ENCODE measurements around the gene FNBP1. TPM values are rescaled to one million over a fixed set of nuclear protein-coding genes. Genes with fewer than 3 reads are reported as not detected.

FNBP1 gene
- total RNA-seq, 1 donor from 2014 or later: 47.1 TPM

DNA sequence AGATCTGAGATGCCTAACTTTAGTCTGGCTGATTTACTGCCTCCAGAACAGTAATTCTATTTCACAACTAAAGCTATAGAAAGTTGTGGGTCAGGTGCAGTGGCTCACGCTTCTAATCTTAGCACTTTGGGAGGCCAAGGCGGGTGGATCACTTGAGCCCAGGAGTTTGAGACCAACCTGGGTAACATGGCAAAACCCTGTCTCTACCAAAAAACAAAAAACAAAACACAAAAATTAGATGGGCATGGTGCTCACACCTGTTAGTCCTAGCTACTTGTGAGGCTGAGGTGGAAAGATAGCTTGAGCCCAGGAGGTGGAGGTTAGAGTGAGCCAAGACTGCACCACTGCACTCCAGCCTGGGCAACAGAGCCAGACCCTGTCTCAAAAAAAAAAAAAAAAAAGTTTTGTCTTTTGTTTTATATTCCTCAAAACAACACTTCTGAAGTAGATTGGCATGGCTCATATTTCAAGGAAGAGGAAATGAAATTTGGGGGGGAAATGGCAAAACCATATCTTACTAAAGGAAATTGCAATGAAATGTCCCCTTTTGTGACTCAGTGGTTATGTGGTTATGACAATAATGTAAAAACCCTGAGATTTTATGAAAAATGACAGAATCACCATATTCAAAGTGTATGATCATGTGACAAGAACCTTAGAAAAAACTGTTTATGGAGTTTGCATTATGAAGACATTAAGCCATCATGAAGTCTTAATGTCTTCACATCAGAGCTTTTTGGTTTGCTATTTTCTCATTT is 16.2 kb downstream of the FNBP1 start:
- H3K9me3 ChIP-seq: no peaks in the 10 kb centered on the region
- intact Hi-C loops (cut with DNase I): no loop called here
- DNase-seq (ENCODE audit: extremely low spot score in 2 of 2): no peak
- H3K27ac ChIP-seq: no peak overlapping the region
- no peaks in the 10 kb centered on the region for H3K36me3 ChIP-seq
- H3K27me3 ChIP-seq: no peaks in the 10 kb centered on the region
- H3K4me3 ChIP-seq: no peak overlapping the region
- H3K4me1 ChIP-seq: peaks cover 73% of the 10 kb centered on the region
- no peak for TF ChIP-seq POLR2A (IDR thresholded peaks at IDR 0.05)
- TF ChIP-seq, protein P1, sequence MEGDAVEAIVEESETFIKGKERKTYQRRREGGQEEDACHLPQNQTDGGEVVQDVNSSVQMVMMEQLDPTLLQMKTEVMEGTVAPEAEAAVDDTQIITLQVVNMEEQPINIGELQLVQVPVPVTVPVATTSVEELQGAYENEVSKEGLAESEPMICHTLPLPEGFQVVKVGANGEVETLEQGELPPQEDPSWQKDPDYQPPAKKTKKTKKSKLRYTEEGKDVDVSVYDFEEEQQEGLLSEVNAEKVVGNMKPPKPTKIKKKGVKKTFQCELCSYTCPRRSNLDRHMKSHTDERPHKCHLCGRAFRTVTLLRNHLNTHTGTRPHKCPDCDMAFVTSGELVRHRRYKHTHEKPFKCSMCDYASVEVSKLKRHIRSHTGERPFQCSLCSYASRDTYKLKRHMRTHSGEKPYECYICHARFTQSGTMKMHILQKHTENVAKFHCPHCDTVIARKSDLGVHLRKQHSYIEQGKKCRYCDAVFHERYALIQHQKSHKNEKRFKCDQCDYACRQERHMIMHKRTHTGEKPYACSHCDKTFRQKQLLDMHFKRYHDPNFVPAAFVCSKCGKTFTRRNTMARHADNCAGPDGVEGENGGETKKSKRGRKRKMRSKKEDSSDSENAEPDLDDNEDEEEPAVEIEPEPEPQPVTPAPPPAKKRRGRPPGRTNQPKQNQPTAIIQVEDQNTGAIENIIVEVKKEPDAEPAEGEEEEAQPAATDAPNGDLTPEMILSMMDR (IDR thresholded peaks at IDR 0.05): no peak

- Histone ChIP-seq H3K9me3 (no peaks in the 10 kb centered on the region), H3K27ac (no peak overlapping the region), H3K36me3 (no peaks in the 10 kb centered on the region), H3K4me3 (no peak overlapping the region), H3K4me1 (peaks cover 57% of the 10 kb centered on the region), H3K27me3 (no peaks in the 10 kb centered on the region)
- intact Hi-C loops (cut with DNase I): no loop called here
- no peak for DNase-seq (ENCODE audit: extremely low spot score in 2 of 2)
- TF ChIP-seq, protein P1 (IDR thresholded peaks at IDR 0.05): no peak
- no peak for TF ChIP-seq POLR2AphosphoS5 (IDR thresholded peaks at IDR 0.05; ENCODE audit: insufficient read depth in 1 of 2, low read depth in 1 of 2)
- TF ChIP-seq POLR2A (IDR thresholded peaks at IDR 0.05): no peak
These were observed 18.4 kb downstream of the FNBP1 start for GRCh38 chr9:130024597-130024994.

GRCh38 chr9:130023994-130024596 is 18.9 kb downstream of the FNBP1 start:
- Histone ChIP-seq H3K4me3 (no peak overlapping the region), H3K4me1 (peaks cover 57% of the 10 kb centered on the region), H3K36me3 (no peaks in the 10 kb centered on the region), H3K9me3 (no peaks in the 10 kb centered on the region), H3K27me3 (no peaks in the 10 kb centered on the region), H3K27ac (peak overlapping the region; percentile 4)
- no peak for DNase-seq (ENCODE audit: extremely low spot score in 2 of 2)
- intact Hi-C loops (cut with DNase I): no loop called here
- no peak for TF ChIP-seq POLR2A (IDR thresholded peaks at IDR 0.05)
- TF ChIP-seq, protein P1 (IDR thresholded peaks at IDR 0.05): no peak
- TF ChIP-seq POLR2AphosphoS5 (IDR thresholded peaks at IDR 0.05; ENCODE audit: insufficient read depth in 1 of 2, low read depth in 1 of 2): no peak

DNA sequence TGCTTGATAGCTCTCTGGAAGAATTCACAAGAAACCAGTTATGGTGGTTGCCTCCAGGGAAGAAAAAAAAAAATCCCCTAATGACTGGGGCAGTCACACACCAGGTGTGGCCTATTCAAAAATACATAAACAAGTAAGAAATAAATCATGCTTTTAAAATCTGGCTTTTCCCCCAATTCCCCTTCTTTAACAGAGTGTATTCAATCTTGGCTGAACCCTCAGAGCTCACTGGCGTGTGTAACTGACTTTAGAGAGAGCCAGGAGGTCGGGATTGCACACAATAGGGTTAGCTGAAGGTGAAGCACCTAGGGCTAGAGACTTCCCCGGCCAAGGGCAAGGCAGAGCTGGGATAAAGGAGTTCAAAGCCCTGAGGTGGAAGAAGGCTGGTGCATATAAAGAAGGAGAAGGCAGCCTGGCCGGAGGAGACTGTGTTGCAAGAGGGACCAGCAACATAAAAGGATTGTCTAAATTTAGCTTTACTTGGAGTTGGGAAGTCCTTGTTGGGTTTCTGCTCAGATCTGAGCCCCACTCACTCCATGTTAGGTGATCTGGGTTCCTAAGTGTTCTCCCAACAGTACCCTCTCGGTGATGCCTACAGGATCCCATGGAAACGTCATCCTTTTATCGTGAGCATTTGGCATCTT is 19.7 kb downstream of the FNBP1 start:
- intact Hi-C loops (cut with DNase I): no loop called here
- H3K4me3 ChIP-seq: no peak overlapping the region
- no peak for DNase-seq (ENCODE audit: extremely low spot score in 2 of 2)
- TF ChIP-seq POLR2AphosphoS5 (IDR thresholded peaks at IDR 0.05; ENCODE audit: insufficient read depth in 1 of 2, low read depth in 1 of 2) (no peak), POLR2A (IDR thresholded peaks at IDR 0.05) (no peak)
- TF ChIP-seq, protein P1 (IDR thresholded peaks at IDR 0.05): no peak
- H3K9me3 ChIP-seq: no peaks in the 10 kb centered on the region
- H3K27ac ChIP-seq: peak overlapping the region; percentile 4
- H3K36me3 ChIP-seq: no peaks in the 10 kb centered on the region
- H3K27me3 ChIP-seq: no peaks in the 10 kb centered on the region
- peaks cover 49% of the 10 kb centered on the region for H3K4me1 ChIP-seq

Data from vagina (tissue), 2 donors.